Endothelial cell (in vitro differentiated cells): Measurements from ENCODE around the gene CBFA2T3. TPM values are rescaled to one million over a fixed set of nuclear protein-coding genes. Genes with fewer than 3 reads are reported as not detected.
"Not testable (repeated sequence)": the region's sequence is repeated elsewhere in the genome, so short reads cannot be mapped to it uniquely, and the experiment has no call there.

ENCODE experiments used
- DNase-seq: peaks from one replicate; pipeline ENCODE4 v3.0.0; 2021; ENCODE audit warnings: low spot score
- H3K27ac Mint-ChIP-seq: one replicate; pipeline ENCODE4 v1.8.0; 2021; ENCODE audit warnings: mixed read lengths, inconsistent platforms; ENCODE audit not compliant: unreplicated experiment
- H3K27me3 Mint-ChIP-seq: one replicate; pipeline ENCODE4 v1.8.0; 2021; ENCODE audit warnings: mild to moderate bottlenecking, moderate library complexity, mixed read lengths, inconsistent platforms; ENCODE audit not compliant: unreplicated experiment
- H3K36me3 Mint-ChIP-seq: one replicate; pipeline ENCODE4 v1.8.0; 2021; ENCODE audit warnings: mild to moderate bottlenecking, low read depth, mixed read lengths, inconsistent platforms; ENCODE audit not compliant: unreplicated experiment
- H3K4me1 Mint-ChIP-seq: one replicate; pipeline ENCODE4 v1.8.0; 2021; ENCODE audit warnings: mild to moderate bottlenecking, mixed read lengths, inconsistent platforms; ENCODE audit not compliant: unreplicated experiment
- H3K4me3 Mint-ChIP-seq: one replicate; pipeline ENCODE4 v1.8.0; 2021; ENCODE audit warnings: mild to moderate bottlenecking, mixed read lengths, inconsistent platforms; ENCODE audit not compliant: unreplicated experiment
- H3K9me3 Mint-ChIP-seq: one replicate; pipeline ENCODE4 v1.8.0; 2021; ENCODE audit warnings: mixed read lengths, inconsistent platforms; ENCODE audit not compliant: unreplicated experiment
- CTCF ChIP-seq: fragments of 200-600 bp; sonication (generic); IDR thresholded peaks from one replicate; pipeline ENCODE4 v1.5.0; 2021; ENCODE audit warnings: antibody characterized with exemption; ENCODE audit not compliant: unreplicated experiment
- total RNA-seq: library from RNA; stranded (reverse); fragmentation: NEBNext Ultra II Directional; extraction: Animal tissue kit (Norgen Biotek cat#: 25700); gene quantifications from one replicate; pipeline ENCODE4 v1.2.1, GENCODE V29; 2021; ENCODE audit not compliant: unreplicated experiment

CBFA2T3 gene
- total RNA-seq, 1 donor from 2014 or later, result 1.6 TPM

- Mint-ChIP-seq H3K36me3 (no peaks in the 10 kb centered on the region), H3K27ac (no peak overlapping the region), H3K4me3 (no peak overlapping the region)
Observed at GRCh38 chr16:88897696-88898425, 79.1 kb downstream of the CBFA2T3 start.

GRCh38 chr16:88896238-88897070 is 80.6 kb downstream of the CBFA2T3 start:
- Mint-ChIP-seq H3K4me3 (no peak overlapping the region), H3K36me3 (no peaks in the 10 kb centered on the region), H3K4me1 (no peaks in the 10 kb centered on the region)

More at GRCh38 chr16:88897696-88898425, 79.1 kb downstream of the CBFA2T3 start:
- no peak for TF ChIP-seq CTCF
- Mint-ChIP-seq H3K27me3 (peaks cover 3% of the 10 kb centered on the region), H3K9me3 (no peaks in the 10 kb centered on the region), H3K4me1 (no peaks in the 10 kb centered on the region)
- no peak for DNase-seq

GRCh38 chr16:88895335-88895734 is 81.7 kb downstream of the CBFA2T3 start:
- Mint-ChIP-seq H3K4me1 (no peaks in the 10 kb centered on the region), H3K36me3 (no peaks in the 10 kb centered on the region), H3K9me3 (no peaks in the 10 kb centered on the region), H3K27ac (no peak overlapping the region), H3K27me3 (peaks cover 11% of the 10 kb centered on the region), H3K4me3 (no peak overlapping the region)
- DNase-seq, result no peak
- TF ChIP-seq CTCF, result no peak

More at GRCh38 chr16:88896238-88897070, 80.6 kb downstream of the CBFA2T3 start:
- no peak for TF ChIP-seq CTCF
- H3K9me3 Mint-ChIP-seq, result no peaks in the 10 kb centered on the region
- DNase-seq, result no peak
- peaks cover 6% of the 10 kb centered on the region for H3K27me3 Mint-ChIP-seq
- H3K27ac Mint-ChIP-seq, result no peak overlapping the region

- TF ChIP-seq CTCF, result no peak
- Mint-ChIP-seq H3K4me3 (no peak overlapping the region), H3K9me3 (no peaks in the 10 kb centered on the region), H3K27me3 (peaks cover 11% of the 10 kb centered on the region), H3K4me1 (no peaks in the 10 kb centered on the region), H3K27ac (no peak overlapping the region), H3K36me3 (no peaks in the 10 kb centered on the region)
- DNase-seq, result no peak
Observed at GRCh38 chr16:88894681-88895300, 82.2 kb downstream of the CBFA2T3 start.

GRCh38 chr16:88894266-88894665 is 82.7 kb downstream of the CBFA2T3 start:
- not testable (repeated sequence) for H3K4me1 Mint-ChIP-seq, H3K27ac Mint-ChIP-seq, H3K36me3 Mint-ChIP-seq, H3K4me3 Mint-ChIP-seq, H3K9me3 Mint-ChIP-seq, DNase-seq
- peaks cover 11% of the 10 kb centered on the region for H3K27me3 Mint-ChIP-seq
